Fibroblast of skin of abdomen (primary cell): ENCODE results near the gene SLC41A3.
"Not testable (repeated sequence)": the region's sequence is repeated elsewhere in the genome, so short reads cannot be mapped to it uniquely, and the experiment has no call there.

Experiments used
- DNase-seq: peaks from one replicate; pipeline ENCODE4 v3.0.0-alpha.2; 2013

Gene SLC41A3

GRCh38 chr3:126053513-126053912 is 30.4 kb downstream of the SLC41A3 start:
- DNase-seq: no peak

GRCh38 chr3:126052196-126053058 is 31.5 kb downstream of the SLC41A3 start:
- DNase-seq: no peak

DNA sequence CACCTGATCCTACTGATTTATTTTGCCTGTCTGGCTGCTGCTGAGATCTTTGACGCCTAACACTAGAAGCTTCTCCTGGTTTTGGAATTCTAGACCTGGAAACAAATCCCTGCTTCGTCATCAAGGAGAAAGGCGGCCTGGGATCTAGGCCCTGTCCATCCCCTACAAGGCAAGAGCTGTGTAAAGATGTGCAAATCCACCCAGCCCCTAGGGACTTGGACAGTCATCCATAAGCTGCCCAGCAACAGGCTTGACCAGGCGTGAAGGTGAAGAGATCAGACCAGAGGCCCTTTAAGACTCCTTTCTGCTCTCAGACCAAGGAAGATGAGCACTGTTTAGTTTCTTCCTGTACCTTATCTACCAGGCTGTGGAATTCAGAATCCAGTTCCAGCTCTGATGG is 32.2 kb downstream of the SLC41A3 start:
- no peak for DNase-seq

DNA sequence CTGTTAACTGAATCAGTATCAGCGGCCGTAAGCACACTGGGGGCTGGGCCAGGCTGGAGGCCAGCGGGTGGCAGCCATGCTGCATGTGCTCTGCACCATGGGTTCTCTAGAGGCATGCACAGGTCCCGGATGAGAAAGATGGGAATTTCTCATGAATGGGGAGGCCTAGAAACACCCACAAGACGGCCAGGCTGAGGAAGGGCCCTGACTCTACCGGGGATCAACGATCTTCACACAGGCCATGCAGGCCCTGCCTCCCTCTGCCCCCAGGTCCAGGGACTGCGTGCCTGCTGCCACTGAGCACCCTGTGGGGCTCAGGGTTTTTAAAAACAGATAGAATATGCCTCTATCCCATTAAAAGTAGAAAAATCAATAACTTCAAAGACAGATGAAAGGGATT is 32.7 kb downstream of the SLC41A3 start:
- no peak for DNase-seq

- no peak for DNase-seq
Observed at GRCh38 chr3:126050626-126051025, 33.3 kb downstream of the SLC41A3 start.

DNA sequence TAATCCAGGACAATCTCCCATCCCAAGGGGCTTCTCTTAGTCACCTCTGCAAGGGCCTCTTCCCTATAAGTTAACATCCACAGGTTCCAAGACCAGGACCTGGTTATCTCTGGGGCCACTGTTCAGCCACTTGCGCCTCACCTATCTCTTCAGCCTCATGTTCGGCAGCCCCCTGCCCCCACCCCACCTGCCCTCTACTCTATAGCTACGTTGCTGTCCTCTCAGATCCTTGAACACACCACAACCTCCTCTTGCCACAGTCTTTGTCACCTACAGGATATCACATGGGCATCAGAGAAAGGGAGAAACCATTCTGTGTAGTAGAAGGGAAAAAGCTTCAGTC is 33.9 kb downstream of the SLC41A3 start:
- DNase-seq: no peak

GRCh38 chr3:126049289-126050049 is 34.5 kb downstream of the SLC41A3 start:
- no peak for DNase-seq

DNA sequence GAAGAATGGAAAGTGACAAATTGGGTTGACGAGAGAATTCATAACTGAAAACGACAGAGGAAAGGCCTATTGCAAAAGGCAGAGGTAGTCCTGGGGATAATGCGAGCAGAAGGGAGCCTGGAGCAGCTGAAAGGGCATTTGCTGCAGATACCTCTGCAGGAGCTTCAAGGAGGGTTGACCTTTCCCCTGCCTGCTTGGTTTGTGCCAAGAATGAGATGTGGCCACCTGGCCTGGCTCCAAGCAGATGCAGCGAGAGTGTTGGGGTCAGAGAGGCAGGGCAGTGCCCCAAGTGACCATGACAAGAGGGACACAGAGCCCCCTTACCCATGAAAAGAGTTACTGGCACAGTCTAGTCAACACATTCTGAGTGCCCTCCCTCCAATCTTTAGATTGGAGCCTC is 43.5 kb downstream of the SLC41A3 start:
- DNase-seq: no peak

- no peak for DNase-seq
Observed at GRCh38 chr3:126039870-126040269, 44.1 kb downstream of the SLC41A3 start.

DNA sequence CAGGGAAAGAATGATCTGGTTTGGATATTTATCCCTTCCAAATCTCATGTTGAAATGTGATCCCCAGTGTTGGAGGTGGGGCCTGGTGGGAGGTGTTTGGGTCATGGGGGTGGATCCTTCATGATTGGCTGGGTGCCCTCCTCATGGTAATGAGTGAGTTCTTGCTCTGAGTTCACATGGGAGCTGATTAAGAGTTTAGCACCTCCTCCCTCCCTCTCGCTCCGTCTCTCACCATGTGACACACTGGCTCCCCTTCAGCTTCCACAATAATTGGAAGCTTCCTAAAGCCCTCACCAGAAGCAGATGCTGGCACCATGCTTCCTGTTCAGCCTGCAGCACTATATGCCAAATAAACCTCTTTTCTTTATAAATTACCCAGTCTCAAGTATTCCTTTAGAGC is 45.1 kb downstream of the SLC41A3 start:
- not testable (repeated sequence) for DNase-seq

DNA sequence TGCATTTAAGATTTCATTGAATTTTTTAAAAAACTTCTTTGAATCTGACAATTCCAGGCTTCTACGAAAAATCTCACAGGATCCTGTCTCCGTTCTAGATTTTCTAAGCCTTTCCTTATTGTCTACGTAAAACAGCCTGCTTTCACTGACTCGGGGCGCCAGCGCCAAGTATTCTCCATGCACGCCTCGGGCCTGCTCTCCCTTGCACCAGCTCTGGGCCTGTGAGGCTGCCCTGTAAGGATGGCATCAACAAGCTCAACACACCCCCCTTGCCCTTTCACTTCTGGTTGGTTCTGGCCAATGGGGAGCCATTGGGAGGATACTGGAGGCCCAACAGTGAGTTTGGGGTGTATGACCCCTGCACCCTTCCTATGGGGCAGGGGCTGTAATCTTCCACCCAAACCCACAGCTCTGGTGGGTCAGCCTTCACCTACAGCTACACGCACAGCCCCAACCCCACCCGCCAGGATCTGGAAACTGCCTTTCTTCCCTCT is 47.8 kb downstream of the SLC41A3 start:
- no peak for DNase-seq

DNA sequence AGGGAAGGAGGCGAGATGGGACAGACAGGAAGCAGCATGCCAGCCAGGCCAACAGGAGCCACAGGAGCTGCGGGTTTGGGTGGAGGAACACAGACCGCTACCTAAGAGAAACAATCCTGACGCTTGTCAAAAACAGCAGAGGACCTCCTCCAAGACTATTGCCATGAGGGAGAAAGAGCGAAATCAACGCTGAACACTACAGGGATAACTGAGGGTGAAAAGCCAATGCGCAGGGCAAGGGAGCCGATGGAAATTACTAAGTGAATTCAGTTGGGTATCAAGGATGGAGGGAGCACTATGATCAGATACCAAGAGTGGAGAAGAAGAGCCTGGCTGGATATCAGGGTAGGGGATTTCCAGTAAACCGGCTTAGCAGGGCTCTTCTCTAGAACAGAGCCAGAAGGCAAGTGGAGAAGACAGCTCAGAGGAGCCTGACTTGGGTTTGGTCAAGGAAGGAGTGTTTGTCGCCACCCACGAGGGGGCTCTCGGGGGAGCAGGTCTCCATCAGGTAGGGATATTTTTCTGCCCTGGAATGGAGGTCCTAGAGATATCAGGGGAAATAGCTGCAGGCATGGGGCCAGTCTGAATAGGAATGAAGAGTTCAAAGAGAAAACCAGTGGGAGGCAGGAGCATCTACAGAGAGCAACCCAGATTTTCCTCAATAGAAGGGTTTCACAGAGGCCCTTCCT is 48.4 kb downstream of the SLC41A3 start:
- no peak for DNase-seq

DNA sequence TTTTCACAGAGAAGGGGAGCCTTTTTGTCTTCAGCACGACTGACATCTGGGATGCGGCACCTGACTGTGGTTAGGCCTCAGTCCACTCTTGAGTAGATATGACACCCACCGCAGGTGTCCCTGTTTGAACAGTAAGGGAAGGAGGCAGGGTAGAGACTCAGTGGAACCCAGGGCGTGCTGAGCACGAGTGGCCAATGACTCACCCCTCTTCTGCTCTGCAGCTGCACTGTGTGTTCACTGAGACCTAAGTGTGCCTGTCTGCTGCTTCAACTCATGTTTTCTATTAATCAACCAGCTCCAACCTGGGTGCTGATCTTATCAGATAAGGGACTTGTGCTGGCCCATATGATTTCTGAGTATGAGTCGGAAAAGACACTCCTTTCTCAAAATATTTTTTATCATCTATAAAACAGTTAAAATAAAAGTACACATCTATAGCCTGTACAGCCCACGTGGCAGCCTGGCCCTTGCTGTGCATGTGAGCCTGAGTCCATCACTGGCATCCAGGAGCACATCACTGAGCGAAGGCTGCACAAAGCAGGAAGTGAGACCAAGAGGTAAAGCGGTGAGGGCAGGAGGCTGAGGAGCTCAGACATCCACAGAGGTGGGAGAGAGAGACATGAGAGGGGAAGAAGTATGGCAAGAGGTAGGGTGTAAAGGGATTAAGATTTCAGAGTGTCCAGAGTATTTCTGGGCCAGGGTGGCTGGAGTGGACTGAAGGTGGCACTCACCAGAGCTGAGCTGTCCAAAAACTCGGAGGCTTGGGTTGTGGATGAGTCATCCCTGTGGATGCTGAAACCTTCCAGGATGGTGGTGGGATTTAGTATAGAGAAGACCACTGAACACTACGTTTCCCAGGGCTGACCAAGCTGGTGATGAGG is 49.2 kb downstream of the SLC41A3 start:
- DNase-seq: no peak

DNA sequence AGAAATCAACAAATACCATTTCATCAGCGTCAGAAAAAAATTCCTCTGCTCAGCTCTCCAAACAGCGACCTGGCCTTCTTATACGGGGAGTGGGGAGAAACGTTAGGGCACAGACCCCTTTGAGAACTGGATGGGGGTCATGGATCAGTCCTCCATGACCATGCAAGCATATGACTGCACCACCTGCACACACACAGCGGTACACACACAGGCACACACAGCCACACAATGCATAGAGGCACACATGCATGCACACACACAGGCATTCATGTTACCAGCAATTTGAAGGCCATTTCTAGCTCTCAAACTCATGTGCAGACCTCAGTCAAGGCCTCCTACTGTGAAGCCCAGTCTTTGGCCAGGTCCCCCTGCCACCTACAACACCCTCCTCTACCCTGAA is 50.2 kb downstream of the SLC41A3 start:
- DNase-seq: no peak

GRCh38 chr3:126033051-126033745 is 50.7 kb downstream of the SLC41A3 start:
- DNase-seq: no peak

DNA sequence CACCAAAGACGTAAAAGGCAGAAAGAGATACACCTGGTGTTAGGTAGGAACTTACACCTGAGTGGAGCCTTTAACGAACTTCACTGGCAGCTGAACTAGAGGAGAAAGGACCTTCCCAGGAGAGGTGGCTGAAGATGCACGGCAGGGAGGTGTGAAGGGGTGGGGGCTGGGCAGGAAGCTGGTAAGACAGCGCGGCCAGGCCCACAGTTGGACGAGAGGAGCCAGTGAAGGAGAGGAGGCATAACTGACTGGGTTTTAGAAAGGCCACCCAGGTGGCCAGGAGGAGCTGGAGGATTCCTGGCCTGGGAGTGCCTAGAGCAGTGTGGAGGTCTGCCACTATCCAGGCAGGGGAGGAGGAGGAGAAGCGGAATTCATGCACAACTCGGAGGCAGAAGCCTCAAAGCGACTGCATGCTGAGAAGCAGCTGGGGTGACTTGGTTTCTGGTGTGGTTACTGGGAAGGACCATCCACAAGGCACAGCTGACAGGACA is 51.9 kb downstream of the SLC41A3 start:
- DNase-seq: no peak

GRCh38 chr3:126030455-126030854 is 53.5 kb downstream of the SLC41A3 start:
- no peak for DNase-seq

GRCh38 chr3:126029241-126029640 is 54.7 kb downstream of the SLC41A3 start:
- DNase-seq: no peak

GRCh38 chr3:126028096-126028495 is 55.8 kb downstream of the SLC41A3 start:
- DNase-seq: no peak

DNA sequence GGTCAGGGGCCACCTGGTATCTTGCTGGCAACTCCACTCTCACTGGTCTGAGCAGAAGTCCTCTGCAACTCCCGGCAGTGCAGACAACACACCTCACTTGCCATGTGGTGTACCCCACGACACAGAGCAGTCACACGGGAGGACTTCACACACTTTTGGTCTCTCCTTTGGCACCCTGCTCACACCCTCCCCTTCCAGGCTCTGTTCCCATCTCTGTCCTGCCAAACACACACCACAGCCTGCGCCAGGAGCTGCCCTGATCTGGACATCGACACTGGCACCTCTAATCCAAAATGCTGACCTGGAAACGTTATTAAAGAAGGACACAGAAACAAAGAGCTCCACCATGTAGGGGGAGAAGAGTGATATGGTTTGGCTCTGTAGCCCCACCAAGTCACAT is 57.2 kb downstream of the SLC41A3 start:
- DNase-seq: no peak

- DNase-seq: no peak
Observed at GRCh38 chr3:126026277-126026751, 57.6 kb downstream of the SLC41A3 start.
